Natural killer cell (primary cell): ENCODE results near the gene HRG. TPM values are rescaled to one million over a fixed set of nuclear protein-coding genes. Genes with fewer than 3 reads are reported as not detected.

Experiments
- ATAC-seq, 3 donors: fragments of 150-1000 bp in 2 of 3; fragments of 200-7000 bp in 1 of 3; cut with Tn5 transposase; 1 replicate in 1 of 3; 2 replicates in 2 of 3; pipeline ENCODE4 v1.10.0; 2021; ENCODE audit warnings: mild to moderate bottlenecking in 2 of 3, moderate library complexity in 2 of 3
- DNase-seq, 2 donors: peaks; one replicate each; pipeline versions ENCODE4 v3.0.0 to v3.0.0-alpha.2; 2013 to 2021; ENCODE audit warnings: mixed read lengths in 1 of 2
- H3K27ac ChIP-seq: one replicate; pipeline ENCODE4 v1.5.1; 2013; ENCODE audit warnings: mild to moderate bottlenecking, low read length
- H3K27me3 ChIP-seq: one replicate; pipeline ENCODE4 v1.6.1; 2013; ENCODE audit warnings: low read length; ENCODE audit not compliant: control insufficient read depth, insufficient read depth
- H3K36me3 ChIP-seq: one replicate; pipeline ENCODE4 v1.6.1; 2013; ENCODE audit warnings: low read length; ENCODE audit not compliant: control insufficient read depth, insufficient read depth
- H3K4me1 ChIP-seq: one replicate; pipeline ENCODE4 v1.6.1; 2013; ENCODE audit warnings: low read length; ENCODE audit not compliant: control insufficient read depth, insufficient read depth
- H3K4me3 ChIP-seq: one replicate; pipeline ENCODE4 v1.5.1; 2013; ENCODE audit warnings: low read length
- H3K9me3 ChIP-seq: one replicate; pipeline ENCODE4 v1.6.1; 2013; ENCODE audit warnings: low read length; ENCODE audit not compliant: control insufficient read depth, insufficient read depth
- H3K27ac Mint-ChIP-seq, 2 donors: one replicate each; pipeline ENCODE4 v1.8.0; 2022; ENCODE audit warnings: mild to moderate bottlenecking in 2 of 2, mixed read lengths in 2 of 2, moderate library complexity in 1 of 2
- H3K27me3 Mint-ChIP-seq, 2 donors: one replicate each; pipeline ENCODE4 v1.8.0; 2022; ENCODE audit warnings: low read depth in 2 of 2, mixed read lengths in 2 of 2
- H3K36me3 Mint-ChIP-seq: one replicate; pipeline ENCODE4 v1.8.0; 2022; ENCODE audit warnings: mixed read lengths
- H3K4me1 Mint-ChIP-seq, 2 donors: one replicate each; pipeline ENCODE4 v1.8.0; 2022; ENCODE audit warnings: mixed read lengths in 2 of 2
- H3K4me3 Mint-ChIP-seq: one replicate; pipeline ENCODE4 v1.8.0; 2022; ENCODE audit warnings: mild to moderate bottlenecking, moderate library complexity, mixed read lengths
- H3K9me3 Mint-ChIP-seq, 2 donors: one replicate each; pipeline ENCODE4 v1.8.0; 2022; ENCODE audit warnings: mixed read lengths in 2 of 2
- WGBS: methylation state at CpG from one replicate; pipeline ENCODE4 v1.1.7; 2013; ENCODE audit warnings: missing lambda C conversion rate; ENCODE audit not compliant: insufficient coverage; 5-methylcytosine and 5-hydroxymethylcytosine counted together
- intact Hi-C: fragments of 100-400 bp; cut with micrococcal nuclease; formaldehyde crosslinking; loops from one replicate; pipeline ENCODE4 v1.14.2; 2022
- total RNA-seq, 4 donors: library from RNA; stranded (reverse); fragments of 120-200 nt in 1 of 4; gene quantifications; one replicate each; pipeline versions ENCODE4 v1.2.3 to v1.2.4, GENCODE V29; 2013 to 2022
- TF ChIP-seq, protein P1 (sequence below): fragments of 200-600 bp; IDR thresholded peaks from one replicate; pipeline ENCODE4 v1.8.0; 2022; ENCODE audit warnings: antibody characterized with exemption

Gene HRG
- total RNA-seq, 3 donors from 2014 or later (not counting 1 experiment from before 2014, with no cell fraction given) = not detected

DNA sequence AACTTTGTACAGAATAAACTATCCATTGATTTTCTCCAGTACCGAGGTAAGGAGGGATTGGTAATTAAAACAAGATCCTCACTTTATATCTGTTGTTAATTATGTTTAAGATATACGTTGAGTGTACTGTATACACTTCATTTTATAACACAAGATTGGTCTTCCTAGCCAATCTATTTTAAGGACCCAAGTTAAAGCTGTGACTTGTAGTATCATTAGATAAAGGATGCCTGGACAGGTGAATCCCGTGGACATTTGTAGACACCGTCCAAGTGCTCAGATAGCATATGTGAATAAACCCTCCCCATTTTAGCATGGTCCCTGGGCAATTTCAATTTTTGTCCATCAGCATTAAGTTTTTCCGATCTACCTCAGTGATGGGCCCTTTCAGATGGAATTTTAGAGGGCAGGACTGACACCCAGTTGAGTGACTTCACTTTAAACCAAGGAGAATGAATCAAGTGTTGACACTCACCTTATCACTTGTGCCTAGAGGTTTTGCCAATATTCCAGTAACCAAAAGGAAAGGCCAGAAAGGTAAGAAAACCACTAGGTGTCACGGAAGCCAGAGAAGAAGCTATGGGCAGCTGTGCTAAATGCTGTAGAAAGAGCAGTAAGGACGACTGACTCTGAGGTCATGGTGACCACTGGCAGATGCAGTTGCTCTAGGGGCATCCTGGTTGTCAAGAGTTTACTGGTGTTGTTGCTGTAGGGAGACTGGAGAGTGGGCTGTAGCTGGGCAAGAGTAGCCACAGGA lies 43.7 kb upstream of the HRG start:
- Histone ChIP-seq H3K27me3 (peaks cover 7% of the 10 kb centered on the region), H3K36me3 (no peaks in the 10 kb centered on the region), H3K9me3 (no peaks in the 10 kb centered on the region), H3K27ac (no peak overlapping the region), H3K4me3 (no peak overlapping the region), H3K4me1 (peaks cover 5% of the 10 kb centered on the region)
- WGBS = 86% methylated on average over 5 of the region's 7 CpGs
- H3K27me3 Mint-ChIP-seq = peaks cover 27 to 31% of the 10 kb centered on the region in 2 donors
- H3K4me3 Mint-ChIP-seq = no peak overlapping the region
- peaks cover 3 to 5% of the 10 kb centered on the region in 2 donors for H3K4me1 Mint-ChIP-seq
- TF ChIP-seq, protein P1, sequence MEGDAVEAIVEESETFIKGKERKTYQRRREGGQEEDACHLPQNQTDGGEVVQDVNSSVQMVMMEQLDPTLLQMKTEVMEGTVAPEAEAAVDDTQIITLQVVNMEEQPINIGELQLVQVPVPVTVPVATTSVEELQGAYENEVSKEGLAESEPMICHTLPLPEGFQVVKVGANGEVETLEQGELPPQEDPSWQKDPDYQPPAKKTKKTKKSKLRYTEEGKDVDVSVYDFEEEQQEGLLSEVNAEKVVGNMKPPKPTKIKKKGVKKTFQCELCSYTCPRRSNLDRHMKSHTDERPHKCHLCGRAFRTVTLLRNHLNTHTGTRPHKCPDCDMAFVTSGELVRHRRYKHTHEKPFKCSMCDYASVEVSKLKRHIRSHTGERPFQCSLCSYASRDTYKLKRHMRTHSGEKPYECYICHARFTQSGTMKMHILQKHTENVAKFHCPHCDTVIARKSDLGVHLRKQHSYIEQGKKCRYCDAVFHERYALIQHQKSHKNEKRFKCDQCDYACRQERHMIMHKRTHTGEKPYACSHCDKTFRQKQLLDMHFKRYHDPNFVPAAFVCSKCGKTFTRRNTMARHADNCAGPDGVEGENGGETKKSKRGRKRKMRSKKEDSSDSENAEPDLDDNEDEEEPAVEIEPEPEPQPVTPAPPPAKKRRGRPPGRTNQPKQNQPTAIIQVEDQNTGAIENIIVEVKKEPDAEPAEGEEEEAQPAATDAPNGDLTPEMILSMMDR = no peak
- intact Hi-C loops = no loop called here
- no peak overlapping the region for H3K27ac Mint-ChIP-seq
- no peak for ATAC-seq
- no peaks in the 10 kb centered on the region for H3K9me3 Mint-ChIP-seq
- DNase-seq = no peak
- H3K36me3 Mint-ChIP-seq = no peaks in the 10 kb centered on the region

DNA sequence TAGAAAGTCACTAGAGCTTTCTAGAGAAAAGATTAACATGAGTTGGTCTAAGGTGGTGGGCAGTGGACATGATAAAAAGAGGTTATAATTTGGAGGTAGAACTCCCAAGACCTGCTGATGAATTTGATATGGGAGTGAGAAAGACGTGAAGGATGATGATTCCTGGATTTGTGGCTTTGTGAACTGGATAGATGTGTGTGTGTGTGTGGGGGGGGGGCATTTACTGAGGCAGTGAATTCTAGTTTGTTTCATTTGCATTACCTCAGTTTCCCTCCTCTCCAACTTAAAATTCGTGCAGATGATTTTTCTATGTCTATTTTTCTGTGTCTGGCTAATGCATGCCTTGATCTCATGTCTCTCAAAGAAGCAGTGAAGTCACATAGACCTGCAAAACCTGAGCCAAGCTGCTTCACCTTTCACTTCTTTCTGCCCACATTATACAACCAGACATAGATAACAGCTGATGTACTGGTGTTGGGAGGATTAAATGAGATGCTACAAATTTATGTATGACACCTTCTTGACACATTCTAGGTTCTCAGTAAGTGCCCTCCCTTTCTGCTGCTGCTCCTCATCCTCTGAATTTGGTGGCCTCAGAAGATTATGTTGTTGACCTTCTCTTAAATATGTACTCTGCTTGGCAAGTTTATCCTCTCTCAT lies 43.0 kb upstream of the HRG start:
- intact Hi-C loops = no loop called here
- Mint-ChIP-seq H3K27me3 (peaks cover 21 to 23% of the 10 kb centered on the region in 2 donors), H3K36me3 (no peaks in the 10 kb centered on the region), H3K4me1 (no peaks in the 10 kb centered on the region), H3K4me3 (no peak overlapping the region), H3K9me3 (no peaks in the 10 kb centered on the region), H3K27ac (no peak overlapping the region)
- no peaks in the 10 kb centered on the region for H3K4me1 ChIP-seq
- H3K27ac ChIP-seq = no peak overlapping the region
- no peak for ATAC-seq
- no peaks in the 10 kb centered on the region for H3K36me3 ChIP-seq
- TF ChIP-seq, protein P1 = no peak
- 71% methylated on average over 2 of the region's 2 CpGs for WGBS
- H3K9me3 ChIP-seq = no peaks in the 10 kb centered on the region
- H3K27me3 ChIP-seq = peaks cover 2% of the 10 kb centered on the region
- no peak overlapping the region for H3K4me3 ChIP-seq
- DNase-seq = no peak

DNA sequence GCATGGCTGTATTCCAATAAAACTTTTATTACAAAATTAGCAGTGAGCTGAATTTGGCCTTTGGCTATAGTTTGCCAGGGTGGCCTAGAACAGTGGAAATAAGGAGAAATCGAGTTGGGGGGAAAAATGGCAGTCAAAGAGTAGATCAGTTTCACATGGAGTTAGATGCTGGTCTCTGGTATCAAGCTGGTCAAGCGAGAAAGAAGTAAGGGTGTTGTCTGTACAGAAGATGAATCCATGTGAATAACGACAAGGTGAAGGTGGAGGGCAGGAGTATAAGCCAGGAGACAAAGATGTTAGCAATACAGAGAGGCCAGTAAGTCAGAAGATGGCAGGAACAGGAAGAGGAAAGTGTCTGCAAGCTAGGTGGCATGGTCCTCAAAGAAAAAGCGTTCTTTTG lies 41.2 kb upstream of the HRG start:
- Mint-ChIP-seq H3K27me3 (peaks cover 13% of the 10 kb centered on the region in 2 donors), H3K9me3 (no peaks in the 10 kb centered on the region), H3K4me3 (no peak overlapping the region), H3K27ac (no peak overlapping the region), H3K4me1 (no peaks in the 10 kb centered on the region), H3K36me3 (no peaks in the 10 kb centered on the region)
- TF ChIP-seq, protein P1 = no peak
- ATAC-seq = no peak
- H3K27ac ChIP-seq = no peak overlapping the region
- H3K4me1 ChIP-seq = no peaks in the 10 kb centered on the region
- WGBS = 79% methylated on average over 4 of the region's 4 CpGs
- H3K9me3 ChIP-seq = no peaks in the 10 kb centered on the region
- intact Hi-C loops = no loop called here
- no peak overlapping the region for H3K4me3 ChIP-seq
- DNase-seq = no peak
- no peaks in the 10 kb centered on the region for H3K36me3 ChIP-seq
- peaks cover 2% of the 10 kb centered on the region for H3K27me3 ChIP-seq
